Activated CD4-positive, alpha-beta T cell treated with anti-CD3 and anti-CD28 coated beads, Interleukin-2, Interleukin-6, amounts not matched to agents 100 ng/mL and 50 ng/mL, durations not matched to agents 16 hours and 8 hours (primary cell): ENCODE results near the gene STRA6.
A peak's percentile ranks its signal among the peaks of the same experiment; 100 is the strongest.

Source experiments
- DNase-seq: peaks from one replicate; pipeline ENCODE4 v3.0.0-alpha.2; 2020

Gene STRA6

DNA sequence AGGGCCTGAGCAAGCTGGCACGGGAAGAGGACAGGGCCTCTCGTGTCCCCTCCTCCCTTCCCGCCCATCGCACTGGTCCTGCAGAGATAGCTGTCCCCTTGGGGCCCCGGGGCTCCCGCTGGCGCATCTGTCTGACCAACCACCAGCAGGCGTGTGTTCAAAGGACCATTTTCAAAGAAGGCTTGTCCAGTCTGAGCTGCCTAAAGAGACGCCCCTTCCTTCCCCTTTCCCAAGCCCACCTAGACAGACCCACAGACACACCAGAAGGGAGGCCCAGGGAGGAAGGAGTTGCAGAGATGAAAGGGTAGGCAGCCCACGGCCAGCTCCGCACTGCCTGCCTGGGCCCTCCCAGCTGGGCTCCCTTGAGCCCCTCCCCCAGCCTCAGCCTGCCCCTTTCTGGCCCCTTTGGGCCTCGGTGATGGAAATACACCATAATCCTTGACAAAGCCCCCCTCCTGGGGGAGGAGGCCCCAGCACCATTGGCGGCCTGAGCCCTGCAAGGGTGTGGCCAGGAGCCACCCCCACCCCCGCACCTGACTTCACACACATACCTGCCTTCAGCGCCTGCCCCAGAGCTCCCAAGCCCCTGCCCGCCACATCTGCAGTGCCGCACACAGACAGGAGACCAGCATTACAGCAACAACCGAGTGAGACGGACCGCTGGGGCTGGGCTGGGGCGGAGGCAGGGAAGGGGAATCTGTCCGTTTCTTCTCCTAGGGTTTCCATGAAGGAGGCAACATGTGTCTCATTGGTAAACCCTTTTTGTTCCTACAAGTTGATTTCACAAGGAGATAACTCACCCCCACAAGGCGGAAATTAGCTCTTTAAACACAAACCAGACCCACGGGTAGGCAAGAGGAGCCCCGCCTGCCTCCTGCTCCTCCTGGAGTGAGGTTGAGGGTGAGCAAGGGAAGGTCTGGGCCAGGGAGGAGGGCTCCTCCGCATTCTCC is at the start of gene STRA6:
Gene STRA6 (minus strand): TSS at position 336 of the 950 bp plus-strand sequence. CDS start 520 bp downstream, outside the sequence.
- DNase-seq, result no peak

DNA sequence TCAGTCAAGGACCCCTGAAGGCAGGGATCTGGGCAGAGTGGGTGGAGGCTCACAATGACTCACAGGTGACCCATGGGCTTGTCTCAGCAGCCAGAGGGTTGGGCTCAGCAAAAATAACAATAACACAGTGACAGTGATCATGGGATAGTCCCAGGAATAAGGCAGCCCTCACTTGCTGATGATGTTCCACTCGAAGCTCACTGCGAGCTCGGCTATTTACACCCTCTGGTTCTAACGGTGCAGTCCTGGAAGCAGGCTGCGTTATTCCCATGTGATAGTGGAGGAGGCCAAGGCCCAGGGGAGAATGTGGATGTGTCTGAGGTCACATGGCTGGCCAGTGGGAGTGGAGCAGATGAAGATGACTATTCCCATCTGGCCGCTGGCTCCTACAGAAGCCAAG is 49.7 kb upstream of the STRA6 start:
- no peak for DNase-seq

DNA sequence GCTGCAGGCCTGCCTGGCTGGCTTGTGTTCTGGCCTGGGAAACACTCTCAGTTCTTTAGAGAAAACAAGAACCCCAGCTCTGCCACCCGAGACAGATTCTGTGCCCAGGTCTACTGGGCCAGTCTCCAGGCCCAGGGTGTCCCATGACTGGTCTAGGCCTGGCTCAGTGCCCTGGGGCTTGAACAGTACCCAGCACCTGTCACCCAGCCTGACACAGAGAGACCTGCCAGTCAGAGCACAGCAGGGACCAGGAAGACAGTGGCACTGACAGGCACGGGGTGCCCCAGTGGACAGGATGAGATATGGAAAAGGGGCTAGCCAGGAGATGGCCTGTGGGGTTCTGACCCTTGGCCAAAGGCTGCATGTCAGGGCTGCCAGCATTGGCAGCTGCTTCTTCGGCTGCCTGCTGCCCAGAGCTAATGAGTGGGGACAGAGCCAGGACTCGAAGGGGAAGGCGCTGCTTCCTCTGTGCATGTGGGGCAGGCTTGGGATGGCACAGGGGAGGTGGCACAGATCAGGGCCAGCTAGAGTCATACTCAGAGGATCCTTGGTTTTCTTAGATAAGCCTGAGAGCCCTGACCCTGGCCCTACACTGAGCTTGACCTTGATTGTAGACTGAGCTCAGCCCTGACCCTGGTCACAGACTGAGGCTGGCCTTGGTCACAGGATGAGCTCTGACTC is 48.7 kb upstream of the STRA6 start:
- DNase-seq, result no peak

DNA sequence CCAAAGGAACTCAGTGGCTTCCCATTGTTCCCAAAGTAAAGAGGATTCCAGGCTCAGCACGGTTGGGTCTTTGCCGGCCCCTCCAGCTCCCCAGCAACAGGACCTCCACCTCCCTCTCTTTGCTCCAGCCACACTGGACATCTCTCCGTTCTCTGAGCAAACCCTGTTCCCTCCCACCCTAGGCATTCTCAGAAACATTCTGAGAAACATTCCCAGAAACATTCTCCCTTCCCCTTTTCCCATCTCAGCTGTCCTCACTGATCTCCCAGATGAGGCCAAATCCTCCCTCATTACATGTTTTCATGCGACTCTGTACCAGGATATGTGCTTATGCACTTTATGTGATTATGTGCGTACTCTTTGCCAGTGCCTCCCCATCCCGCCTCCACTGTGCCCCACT is 47.7 kb upstream of the STRA6 start:
- no peak for DNase-seq

DNA sequence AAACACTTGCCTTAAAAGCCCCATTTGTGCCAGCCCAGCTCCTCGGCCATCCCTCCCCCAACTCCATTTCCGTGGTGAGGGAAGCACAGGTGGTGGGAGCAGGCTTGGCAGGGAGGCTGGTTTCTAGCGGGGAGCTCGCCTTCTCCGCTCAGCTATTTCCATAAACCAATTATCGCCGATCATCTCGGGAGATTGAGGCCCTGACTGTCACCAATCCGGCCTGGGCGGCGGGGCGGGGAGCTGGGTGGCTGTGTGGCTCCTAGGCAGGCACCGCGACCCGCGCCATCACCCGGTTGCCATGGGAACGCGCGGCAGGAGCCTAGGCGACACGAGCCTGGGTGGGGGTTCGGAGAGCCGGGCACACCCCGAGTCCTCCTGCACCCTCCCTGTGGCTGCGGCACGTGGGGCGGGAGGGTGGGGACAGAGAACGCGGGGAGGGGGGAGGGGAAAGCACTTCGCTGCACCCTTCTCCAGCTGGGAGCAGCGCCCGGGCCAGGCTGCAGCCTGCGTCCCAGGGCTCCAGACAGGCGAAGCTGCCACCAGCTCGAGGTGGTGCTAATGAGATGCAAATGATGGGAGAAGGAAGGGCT is 42.9 kb upstream of the STRA6 start:
- DNase-seq, result peak; percentile 12

DNA sequence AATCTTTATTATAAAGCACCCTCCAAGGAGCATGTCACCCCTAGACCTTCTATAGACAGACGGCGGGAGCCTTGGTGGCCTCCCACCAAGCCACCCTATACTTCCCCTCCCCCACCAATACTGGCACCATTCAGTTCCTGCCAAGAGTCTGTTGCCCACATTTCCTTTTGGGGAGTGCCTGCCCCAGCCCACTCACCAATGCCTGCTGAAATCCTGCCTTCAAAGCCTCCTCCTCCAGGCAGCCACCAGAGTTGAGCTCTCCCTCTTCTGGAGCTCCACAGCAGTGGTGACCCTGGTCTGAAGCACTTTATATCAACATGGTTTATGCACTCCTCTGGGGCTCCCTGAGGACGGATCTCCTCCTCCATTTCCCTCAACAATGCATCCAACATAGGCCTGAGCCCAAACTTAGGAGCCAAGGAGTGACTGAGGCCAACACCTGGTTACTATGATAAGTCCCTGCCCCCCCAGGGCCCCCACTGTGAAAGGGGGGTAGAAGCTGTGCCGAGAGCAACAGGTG is 42.3 kb upstream of the STRA6 start:
- DNase-seq, result no peak

GRCh38 chr15:74243431-74243830 is 40.8 kb upstream of the STRA6 start:
- no peak for DNase-seq

DNA sequence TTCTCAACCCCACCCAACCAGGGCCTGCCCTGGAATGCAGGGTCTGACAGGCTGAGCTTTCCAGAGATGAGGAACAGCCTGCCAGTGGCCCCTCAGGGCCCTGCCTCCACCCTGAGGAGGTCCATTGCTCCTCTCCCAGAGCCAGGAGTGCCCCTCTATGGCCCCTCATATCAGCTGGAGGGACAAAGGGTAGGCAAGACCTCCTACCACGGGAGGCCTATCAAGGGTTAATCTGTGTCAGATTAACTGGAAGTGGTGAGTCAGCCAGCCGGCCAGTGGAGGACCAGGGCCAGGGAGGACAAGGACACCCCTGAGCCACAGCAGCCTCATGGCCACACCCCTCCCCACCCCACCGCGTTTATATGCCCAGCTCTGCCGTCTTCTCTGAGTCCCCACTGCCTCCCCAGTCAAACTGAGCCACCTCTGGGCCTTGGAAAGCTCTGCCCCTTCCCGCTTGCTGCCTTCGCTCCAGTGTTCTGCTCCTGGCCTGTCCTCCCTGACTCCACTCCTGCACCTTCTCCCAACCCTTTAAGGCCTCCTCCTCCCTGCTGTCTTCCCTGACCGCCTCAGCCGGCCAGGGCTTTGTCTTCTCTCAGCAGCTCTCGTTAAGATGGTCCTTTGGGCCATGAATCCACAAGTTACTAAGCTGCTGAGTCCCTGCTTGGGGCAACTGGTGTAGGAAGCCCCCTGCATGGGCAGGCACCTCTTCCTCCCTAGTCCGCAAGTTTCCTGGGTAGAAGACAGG is 40.0 kb upstream of the STRA6 start:
- DNase-seq, result no peak

GRCh38 chr15:74240897-74241614 is 38.5 kb upstream of the STRA6 start:
- no peak for DNase-seq

DNA sequence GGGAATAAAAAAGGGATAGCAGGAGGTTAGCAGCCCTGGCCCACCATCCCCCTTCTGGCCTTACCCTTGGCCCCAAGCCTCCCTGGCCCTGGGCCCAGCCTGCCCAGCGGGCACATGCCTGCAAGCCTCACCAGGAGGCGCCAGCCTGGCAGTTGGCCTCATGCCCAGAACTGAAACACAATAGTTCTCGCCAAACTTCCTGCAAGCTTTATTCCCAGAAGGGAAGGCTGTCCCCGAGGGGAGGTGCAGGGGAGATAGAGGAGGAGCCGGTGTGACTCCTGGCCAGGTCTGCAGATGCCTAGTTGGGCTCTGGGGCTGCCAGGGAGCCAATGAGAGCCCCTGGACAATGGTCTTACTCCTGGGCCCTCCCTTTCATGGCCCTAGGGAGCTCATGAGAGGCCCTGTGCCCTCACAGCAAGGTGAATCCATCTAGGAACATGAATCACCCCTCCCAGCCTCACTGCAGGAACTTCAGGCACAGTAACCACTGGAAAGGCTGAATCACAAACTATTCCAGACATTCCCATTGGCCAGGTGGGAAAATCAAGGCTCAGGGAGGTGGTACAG is 37.5 kb upstream of the STRA6 start:
- no peak for DNase-seq

- no peak for DNase-seq
These were observed 36.6 kb upstream of the STRA6 start for GRCh38 chr15:74239051-74239705.

- DNase-seq, result no peak
These were observed 33.4 kb upstream of the STRA6 start, which contains the start of gene CCDC33 for GRCh38 chr15:74235962-74236361. TSS of gene CCDC33 (plus strand) at chr15:74236326. CDS start at chr15:74236720, 394 bp downstream.

GRCh38 chr15:74234598-74234875 is 31.9 kb upstream of the STRA6 start:
- no peak for DNase-seq

DNA sequence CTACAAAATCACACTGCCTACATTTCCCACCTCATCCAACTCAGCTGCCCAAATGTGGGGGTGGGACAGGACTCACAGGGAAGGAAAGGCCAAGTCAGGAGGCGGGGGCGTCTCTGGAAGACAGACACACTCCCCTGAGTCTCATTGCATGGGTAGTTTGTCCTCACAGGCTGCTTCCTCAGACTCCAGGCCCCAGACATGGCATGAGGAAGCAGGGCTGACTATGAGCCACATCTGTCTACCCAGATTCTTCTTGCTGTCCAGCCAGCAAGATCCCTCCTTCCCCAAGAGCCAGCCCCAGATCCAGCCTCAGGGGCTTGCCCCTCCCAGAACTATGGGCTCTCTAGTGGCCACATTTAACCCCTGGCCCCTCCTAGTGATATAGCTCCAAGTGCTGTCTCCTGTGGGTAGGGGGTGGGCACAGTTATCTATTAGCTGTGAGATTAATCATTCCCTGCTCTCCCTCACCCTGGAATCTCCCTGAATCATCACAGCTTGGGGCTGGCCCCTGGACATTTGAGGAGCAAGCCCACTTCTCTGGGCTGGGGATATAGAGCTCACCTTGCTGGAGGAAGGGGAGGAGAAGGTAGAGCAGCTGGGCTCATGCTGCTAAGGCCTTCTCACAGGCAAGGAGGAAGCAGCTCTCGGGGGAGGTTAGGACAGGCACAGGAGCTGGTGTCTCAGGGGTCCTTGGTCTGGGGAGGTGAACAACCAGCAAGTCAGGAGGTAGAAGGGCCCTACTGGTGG is 31.4 kb upstream of the STRA6 start:
- no peak for DNase-seq

- no peak for DNase-seq
These were observed 30.8 kb upstream of the STRA6 start for GRCh38 chr15:74233373-74233772.

DNA sequence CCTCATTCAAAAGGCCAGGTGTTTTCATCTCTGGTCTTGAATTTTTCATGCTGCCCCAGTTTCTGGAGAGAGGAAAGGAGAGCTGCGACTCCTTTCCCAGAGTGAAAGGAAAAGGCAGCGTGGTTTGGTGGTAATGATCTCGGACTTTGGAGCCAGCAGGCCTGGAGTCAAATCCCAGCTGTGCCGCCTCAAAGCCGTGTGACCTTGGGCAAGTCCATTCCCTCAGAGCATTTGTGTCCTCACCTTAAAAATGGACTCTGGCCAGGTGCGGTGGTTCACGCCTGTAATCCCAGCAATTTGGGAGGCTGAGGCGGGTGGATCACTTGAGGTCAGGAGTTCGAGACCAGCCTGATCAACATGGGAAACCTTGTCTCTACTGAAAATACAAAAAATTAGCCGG is 28.9 kb upstream of the STRA6 start:
- DNase-seq, result no peak

- no peak for DNase-seq
These were observed 27.1 kb upstream of the STRA6 start for GRCh38 chr15:74229686-74230085.

DNA sequence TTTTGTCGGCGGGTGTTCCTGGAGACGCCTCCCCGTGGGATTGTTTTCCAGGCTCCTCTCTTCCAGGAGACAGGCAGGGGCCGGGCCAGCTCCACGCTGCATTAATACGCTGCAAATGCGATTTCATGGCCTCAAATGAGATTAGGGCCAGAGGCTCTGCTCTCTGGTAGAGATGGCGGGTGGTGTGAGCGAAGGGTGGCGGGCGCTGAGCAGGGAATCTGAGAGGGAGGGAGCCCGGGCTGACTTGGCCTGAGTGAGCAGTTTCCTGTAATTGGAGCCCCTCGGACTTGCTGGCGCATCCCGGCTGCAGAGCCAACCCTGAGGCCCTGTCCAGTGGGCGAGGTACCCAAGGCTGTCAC is 26.1 kb upstream of the STRA6 start:
- DNase-seq, result no peak

GRCh38 chr15:74227968-74228722 is 25.6 kb upstream of the STRA6 start:
- DNase-seq, result no peak
